Measurements from ENCODE around the gene PNKD.

DNA sequence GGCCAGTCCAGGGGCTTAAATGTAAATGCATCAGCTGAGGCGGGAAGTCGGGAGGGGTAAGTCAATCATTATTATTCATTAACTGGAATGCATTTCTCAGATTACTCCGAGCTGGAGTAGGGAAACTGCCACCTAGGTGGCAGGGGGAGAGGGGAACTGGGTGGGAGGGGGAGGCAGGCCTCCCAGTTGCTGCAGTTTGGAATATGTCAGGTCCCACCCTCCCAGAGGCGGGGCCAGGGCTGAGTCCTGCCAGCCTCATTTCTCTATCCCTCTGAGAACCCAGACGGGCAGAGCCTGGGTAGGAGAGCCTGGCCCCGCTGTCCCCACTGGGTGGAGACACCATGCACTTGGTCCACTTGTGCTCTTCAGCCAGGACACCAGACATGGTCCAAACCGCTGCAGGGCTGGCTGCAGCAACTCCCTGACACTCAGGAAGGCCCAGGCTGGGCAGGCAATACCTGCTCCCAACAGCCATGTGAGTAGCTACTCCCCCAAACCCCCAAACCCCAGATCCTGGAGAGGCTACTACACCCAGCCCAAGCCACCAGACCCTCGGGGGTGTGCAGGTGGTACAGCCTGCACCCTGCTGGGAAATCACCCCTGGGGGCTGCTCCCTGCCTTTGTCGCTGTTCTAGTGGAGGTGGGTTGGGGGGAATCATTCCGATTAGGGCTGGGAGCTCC, 9.4 kb upstream of the PNKD start, which contains the start of gene GPBAR1:
- TF ChIP-seq, protein P1, sequence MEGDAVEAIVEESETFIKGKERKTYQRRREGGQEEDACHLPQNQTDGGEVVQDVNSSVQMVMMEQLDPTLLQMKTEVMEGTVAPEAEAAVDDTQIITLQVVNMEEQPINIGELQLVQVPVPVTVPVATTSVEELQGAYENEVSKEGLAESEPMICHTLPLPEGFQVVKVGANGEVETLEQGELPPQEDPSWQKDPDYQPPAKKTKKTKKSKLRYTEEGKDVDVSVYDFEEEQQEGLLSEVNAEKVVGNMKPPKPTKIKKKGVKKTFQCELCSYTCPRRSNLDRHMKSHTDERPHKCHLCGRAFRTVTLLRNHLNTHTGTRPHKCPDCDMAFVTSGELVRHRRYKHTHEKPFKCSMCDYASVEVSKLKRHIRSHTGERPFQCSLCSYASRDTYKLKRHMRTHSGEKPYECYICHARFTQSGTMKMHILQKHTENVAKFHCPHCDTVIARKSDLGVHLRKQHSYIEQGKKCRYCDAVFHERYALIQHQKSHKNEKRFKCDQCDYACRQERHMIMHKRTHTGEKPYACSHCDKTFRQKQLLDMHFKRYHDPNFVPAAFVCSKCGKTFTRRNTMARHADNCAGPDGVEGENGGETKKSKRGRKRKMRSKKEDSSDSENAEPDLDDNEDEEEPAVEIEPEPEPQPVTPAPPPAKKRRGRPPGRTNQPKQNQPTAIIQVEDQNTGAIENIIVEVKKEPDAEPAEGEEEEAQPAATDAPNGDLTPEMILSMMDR (conservative IDR thresholded peaks at IDR 0.05; ENCODE audit: low read depth, low read length), result no peak
- TF ChIP-seq EZH2 (IDR thresholded peaks at IDR 0.05; ENCODE audit: low read length, unreplicated experiment) (no peak), EZH2phosphoT487 (IDR thresholded peaks at IDR 0.05; ENCODE audit: borderline replicate concordance, low read length) (no peak)
